PC-9 (cell line): ENCODE data around the gene PDE4D.

Experiments used
- EZH2 ChIP-seq: fragments of 200-600 bp; sonication (generic); IDR thresholded peaks from 2 replicates; pipeline ENCODE4 v1.8.0; 2017; ENCODE audit warnings: antibody characterized with exemption, low read depth
- TF ChIP-seq, protein P1 (sequence below): fragments of 200-600 bp; sonication (generic); conservative IDR thresholded peaks from 2 replicates; pipeline ENCODE4 v1.6.1; 2017; ENCODE audit warnings: mixed run types, antibody characterized with exemption, mild to moderate bottlenecking, moderate library complexity

DNA sequence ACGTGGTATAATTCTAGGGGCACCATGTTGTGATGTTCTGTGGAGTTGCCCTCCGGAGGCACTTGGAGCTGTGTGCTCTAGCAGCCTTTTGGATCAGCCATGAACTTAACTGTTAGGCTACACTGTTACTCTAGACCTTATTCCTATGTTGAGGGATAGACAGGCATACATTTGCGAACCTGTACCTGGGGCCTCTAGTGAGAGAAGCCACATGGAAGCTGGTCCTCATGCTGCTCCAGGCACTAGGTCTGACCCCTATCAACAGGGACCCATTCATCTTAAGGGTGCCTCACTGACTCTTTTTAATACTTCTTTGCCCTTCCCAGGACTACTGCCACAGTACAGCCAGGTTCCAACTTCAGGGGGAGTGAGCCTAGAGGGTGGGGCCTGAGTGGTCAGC is 715.9 kb downstream of the PDE4D start:
- TF ChIP-seq, protein P1, sequence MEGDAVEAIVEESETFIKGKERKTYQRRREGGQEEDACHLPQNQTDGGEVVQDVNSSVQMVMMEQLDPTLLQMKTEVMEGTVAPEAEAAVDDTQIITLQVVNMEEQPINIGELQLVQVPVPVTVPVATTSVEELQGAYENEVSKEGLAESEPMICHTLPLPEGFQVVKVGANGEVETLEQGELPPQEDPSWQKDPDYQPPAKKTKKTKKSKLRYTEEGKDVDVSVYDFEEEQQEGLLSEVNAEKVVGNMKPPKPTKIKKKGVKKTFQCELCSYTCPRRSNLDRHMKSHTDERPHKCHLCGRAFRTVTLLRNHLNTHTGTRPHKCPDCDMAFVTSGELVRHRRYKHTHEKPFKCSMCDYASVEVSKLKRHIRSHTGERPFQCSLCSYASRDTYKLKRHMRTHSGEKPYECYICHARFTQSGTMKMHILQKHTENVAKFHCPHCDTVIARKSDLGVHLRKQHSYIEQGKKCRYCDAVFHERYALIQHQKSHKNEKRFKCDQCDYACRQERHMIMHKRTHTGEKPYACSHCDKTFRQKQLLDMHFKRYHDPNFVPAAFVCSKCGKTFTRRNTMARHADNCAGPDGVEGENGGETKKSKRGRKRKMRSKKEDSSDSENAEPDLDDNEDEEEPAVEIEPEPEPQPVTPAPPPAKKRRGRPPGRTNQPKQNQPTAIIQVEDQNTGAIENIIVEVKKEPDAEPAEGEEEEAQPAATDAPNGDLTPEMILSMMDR = no peak
- TF ChIP-seq EZH2 = no peak
